NCI-H2227 (cell line): ENCODE results near the gene SORCS2.
"Not testable (repeated sequence)": the region's sequence is repeated elsewhere in the genome, so short reads cannot be mapped to it uniquely, and the experiment has no call there.

ENCODE experiments used
- DNase-seq: peaks from one replicate; lab custom pipeline; 2025; ENCODE audit not compliant: unreplicated experiment; lab: John Stamatoyannopoulos, UW

Gene SORCS2

DNA sequence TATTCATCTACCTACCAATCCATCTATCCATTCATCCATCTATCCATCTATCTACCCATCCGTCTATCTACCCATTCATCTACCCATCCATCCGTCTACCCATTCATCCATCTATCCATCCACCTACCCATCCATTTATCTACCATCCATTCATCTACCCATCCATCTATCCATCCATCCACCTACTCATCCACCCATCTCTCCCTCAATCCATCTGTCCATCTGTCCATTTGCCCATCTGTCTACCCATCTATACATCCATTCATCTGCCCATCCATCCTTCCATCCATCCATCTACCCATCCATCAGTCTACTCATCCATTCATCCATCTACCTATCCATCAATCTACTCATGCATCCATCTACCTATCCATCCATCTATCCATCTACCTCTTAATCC, 369.2 kb downstream of the SORCS2 start:
- no peak for DNase-seq

DNA sequence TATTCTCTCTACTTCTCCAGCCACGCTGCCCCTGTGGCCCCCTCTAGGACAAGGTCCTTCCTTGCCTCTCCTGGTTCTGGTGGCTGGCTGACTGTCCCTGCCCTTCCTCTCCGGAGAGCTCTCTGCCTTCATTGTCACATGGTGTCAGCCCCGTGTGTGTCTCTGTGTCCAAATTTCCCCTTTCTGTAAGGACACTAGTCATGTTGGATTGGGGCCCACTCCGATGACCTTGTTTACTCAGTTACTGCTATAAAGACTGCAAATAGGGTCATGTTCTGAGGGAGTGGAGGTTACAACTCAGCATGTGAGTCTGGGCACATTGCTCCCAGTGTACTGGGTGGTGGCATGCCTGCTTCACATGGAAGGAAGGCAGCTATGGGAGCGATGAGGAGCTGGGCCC, 371.9 kb downstream of the SORCS2 start:
- DNase-seq = no peak

GRCh38 chr4:7565483-7565882, 373.1 kb downstream of the SORCS2 start:
- no peak for DNase-seq

GRCh38 chr4:7569810-7570783, 377.8 kb downstream of the SORCS2 start:
- no peak for DNase-seq

- DNase-seq = no peak
These were observed 378.7 kb downstream of the SORCS2 start for GRCh38 chr4:7571001-7571400.

DNA sequence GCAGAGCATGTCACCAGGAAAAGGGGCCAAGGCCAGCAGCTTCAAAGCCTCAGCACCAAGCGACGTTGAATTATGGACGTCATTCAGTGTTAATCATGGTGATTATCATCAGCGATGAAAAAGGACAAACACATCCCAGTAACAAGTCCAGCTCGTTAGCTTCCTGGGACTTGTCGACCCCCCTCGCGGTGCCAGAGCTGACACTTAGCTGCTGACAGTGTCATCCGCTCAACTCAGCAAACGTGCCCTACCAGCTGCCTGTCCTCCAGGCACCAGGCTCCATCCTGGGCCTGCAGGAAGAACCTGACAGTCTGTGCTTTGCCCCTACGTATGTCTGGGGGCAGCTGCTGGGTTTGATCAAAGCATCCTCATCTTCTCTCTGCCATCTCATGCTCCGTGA, 379.4 kb downstream of the SORCS2 start:
- no peak for DNase-seq

DNA sequence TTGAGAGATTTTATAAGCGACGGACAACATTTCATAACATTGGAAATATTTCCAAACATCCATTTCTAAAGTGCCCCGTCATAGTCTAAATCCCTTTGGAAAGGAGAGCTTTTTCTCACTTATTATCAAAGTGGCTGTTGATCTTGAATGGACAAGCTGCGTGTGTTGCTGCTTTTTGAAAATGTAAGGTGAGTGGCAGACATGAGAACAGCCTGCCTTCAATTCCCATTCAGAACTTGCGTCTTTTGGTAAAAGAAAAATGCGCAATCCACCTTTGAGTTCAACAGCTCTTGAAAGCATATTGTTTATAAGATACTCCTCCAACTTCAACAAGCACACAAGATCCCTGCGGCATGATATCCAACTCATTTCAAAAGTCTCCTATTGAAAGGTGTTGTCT, 380.6 kb downstream of the SORCS2 start:
- no peak for DNase-seq

DNA sequence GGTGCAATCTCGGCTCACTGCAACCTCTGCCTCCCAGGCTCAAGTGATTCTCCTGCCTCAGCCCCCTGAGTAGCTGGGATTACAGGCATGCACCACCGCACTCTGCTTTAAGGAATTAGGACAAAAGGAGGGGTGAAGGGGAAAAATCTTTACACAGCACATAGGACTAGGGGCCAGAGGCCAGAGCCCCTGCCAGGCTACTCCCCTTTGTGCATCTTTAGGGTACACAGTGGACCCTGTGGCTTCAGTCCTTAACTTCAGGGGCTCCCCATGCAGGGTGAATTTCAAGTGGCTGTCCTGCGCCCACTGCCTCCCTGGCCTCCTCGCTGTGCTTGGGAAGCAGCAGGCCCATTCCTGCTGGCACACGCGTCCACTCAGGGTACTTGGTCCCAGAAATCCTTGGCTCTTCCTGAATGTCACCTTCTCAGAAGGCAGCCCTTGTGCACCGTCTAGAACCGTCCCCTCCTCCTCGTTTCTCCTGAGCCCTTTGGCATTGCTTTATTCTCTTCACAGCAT, 381.3 kb downstream of the SORCS2 start:
- no peak for DNase-seq

GRCh38 chr4:7574287-7575014, 382.1 kb downstream of the SORCS2 start:
- no peak for DNase-seq

DNA sequence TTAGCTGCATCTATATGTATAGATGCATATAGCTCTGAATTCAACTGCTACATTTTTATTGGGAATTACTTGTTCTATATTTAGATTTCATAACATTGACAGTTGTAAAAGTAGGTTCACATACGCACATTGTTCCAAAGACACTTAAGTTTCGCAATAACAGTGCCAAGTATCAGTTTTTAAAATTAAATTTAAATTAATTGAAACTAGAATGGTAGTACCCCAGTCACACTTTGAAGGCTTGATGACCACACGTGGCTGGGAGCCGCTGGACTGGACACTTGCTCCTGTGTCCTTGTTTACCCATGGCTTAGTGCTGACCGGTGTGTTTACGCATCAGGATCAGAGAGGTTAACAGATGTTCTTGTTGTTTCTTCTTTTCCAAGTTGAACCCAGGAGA, 383.1 kb downstream of the SORCS2 start:
- DNase-seq = no peak

DNA sequence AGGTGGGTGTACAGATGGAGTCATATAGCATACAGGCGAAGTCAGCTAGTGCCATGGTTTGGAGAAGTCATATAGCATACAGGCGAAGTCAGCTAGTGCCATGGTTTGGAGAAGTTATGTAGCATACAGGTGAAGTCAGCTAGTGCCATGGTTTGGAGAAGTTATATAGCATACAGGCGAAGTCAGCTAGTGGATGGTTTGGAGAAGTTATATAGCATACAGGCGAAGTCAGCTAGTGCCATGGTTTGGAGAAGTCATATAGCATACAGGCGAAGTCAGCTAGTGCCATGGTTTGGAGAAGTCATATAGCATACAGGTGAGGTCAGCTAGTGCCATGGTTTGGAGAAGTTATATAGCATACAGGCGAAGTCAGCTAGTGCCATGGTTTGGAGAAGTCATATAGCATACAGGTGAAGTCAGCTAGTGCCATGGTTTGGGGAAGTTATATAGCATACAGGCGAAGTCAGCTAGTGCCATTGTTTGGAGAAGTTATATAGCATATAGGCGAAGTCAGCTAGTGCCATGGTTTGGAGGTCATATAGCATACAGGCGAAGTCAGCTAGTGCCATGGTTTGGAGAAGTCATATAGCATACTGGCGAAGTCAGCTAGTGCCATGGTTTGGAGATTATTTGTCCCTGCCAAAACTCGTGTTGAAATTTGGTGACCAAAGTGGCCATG, 385.2 kb downstream of the SORCS2 start:
- not testable (repeated sequence) for DNase-seq

DNA sequence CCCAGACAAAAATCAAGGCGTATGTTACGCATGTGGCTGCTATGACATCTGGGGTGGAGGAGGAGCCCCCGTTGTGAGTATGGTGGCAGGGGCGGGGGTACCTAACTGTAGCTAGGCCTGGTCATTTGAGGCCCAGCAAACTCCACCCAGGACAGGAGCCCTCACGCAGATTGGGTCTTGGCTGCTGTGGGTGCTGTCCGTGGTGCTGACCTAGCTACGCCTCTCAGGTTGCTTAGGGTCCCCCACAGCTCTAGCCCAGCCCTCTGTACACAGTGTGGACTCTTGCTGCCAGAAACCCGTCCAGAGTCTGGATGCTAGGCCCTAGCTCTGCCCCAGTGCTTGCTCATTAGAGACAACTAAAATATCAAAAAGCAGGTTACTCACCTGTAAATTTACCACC, 389.1 kb downstream of the SORCS2 start:
- no peak for DNase-seq

GRCh38 chr4:7582313-7583097, 390.2 kb downstream of the SORCS2 start:
- DNase-seq = no peak

DNA sequence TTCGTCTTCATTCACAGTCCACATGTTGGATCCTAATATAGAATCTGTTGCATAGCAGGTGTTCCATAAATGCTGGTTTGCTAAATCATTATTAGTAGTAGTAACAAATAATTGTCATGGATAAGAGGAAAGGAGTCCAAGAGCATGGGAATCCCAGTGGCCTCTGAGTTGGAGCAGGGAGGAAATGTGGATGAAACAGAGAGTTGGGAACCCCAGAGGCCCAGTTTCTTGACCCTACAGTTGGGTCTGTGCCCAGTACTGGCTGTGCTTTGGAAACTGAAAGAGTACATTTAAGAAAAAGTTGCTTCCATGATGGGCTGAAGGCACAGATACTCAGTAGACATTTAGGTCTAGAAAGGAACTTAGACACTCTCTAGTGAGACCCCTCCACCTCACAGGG, 391.8 kb downstream of the SORCS2 start:
- DNase-seq = no peak

DNA sequence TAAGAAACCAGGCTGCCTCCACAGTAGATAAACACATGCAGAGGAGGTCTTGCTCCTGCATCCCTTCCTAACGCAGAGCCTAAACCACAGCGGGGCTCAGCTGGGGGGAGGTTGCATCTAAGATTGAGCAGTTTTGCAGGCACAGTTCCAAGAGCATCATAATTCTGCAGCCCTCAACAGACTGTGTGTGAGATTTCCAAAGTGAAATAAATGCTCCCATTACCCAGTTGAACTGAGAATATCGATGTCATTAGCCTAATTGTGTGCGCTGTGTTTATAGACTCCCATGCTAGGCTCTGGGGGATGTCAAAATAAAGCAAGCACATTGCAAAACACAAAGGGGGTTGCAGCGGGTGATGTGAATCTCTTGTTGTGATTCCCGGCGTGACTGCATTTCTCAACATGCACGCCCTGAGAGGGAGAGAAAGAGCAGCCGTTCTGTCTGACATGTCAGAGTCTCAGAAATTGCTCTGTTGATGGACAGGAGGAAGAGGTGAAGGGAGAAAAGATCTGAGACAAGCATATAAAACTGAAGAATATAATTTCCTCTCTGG, 392.3 kb downstream of the SORCS2 start:
- DNase-seq = no peak

DNA sequence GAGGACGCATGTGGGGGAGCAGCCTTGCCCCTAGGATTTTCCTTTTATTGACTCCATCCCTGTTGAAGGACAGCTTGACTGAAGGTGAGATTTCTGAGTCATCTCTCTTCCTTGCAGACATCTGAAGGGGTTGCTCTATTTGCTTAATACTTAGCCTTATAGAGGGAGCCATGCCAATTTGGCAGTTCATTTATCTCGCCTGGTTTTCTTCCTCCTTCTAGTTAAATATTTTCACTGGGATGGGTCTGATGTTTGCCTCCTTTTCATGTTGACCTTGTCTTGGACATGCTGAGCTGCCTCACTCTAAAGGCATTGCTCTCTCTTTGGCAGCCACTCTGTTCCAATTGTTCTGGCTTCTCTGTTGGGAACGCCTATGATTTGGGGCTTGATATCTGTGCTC, 393.4 kb downstream of the SORCS2 start:
- DNase-seq = no peak

GRCh38 chr4:7587433-7588405, 395.4 kb downstream of the SORCS2 start:
- DNase-seq = no peak

- no peak for DNase-seq
These were observed 397.9 kb downstream of the SORCS2 start for GRCh38 chr4:7590189-7590588.

DNA sequence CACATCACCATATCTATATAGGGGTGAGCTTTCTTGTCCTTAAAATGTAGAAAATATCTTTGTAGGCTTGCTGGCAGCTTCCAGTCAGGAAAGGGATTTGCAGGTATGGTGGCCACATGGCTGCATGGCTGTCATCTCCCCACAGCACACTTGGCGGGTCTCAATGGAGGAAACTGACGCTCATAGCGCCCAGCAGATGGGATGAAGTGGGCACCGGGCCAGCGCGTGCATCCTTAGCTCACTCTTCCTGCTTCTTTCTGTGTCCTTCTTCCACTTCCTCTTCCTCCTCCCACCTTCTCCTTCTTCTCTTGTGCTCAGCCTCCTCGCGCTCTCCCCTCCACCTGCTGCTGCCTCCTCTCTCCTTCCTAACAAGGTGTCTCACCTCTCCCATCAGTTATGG, 398.6 kb downstream of the SORCS2 start:
- DNase-seq = no peak
